GM21515 (cell line): Measurements from ENCODE around the gene WWOX.

Experiments
- ATAC-seq: cut with Tn5 transposase; IDR thresholded peaks from one replicate; pipeline ENCODE4 v1.9.1; 2021; ENCODE audit not compliant: unreplicated experiment

The WWOX gene

GRCh38 chr16:78994135-78994745 lies 894.8 kb downstream of the WWOX start:
- no peak for ATAC-seq

- ATAC-seq = no peak
Measured at GRCh38 chr16:78995441-78995840, 896.0 kb downstream of the WWOX start.

- ATAC-seq = no peak
Measured at GRCh38 chr16:78996790-78997189, 897.3 kb downstream of the WWOX start.

- ATAC-seq = no peak
Measured at GRCh38 chr16:78998879-78999278, 899.4 kb downstream of the WWOX start.

- ATAC-seq = no peak
Measured at GRCh38 chr16:79001156-79001967, 901.9 kb downstream of the WWOX start.

GRCh38 chr16:79003026-79003609 lies 903.7 kb downstream of the WWOX start:
- ATAC-seq = no peak

- ATAC-seq = no peak
Measured at GRCh38 chr16:79004309-79004708, 904.9 kb downstream of the WWOX start.

GRCh38 chr16:79005096-79005495 lies 905.6 kb downstream of the WWOX start:
- no peak for ATAC-seq

GRCh38 chr16:79006206-79006605 lies 906.8 kb downstream of the WWOX start:
- no peak for ATAC-seq

- ATAC-seq = no peak
Measured at GRCh38 chr16:79006765-79007164, 907.3 kb downstream of the WWOX start.

GRCh38 chr16:79007614-79008013 lies 908.2 kb downstream of the WWOX start:
- no peak for ATAC-seq

GRCh38 chr16:79008036-79008868 lies 908.8 kb downstream of the WWOX start:
- no peak for ATAC-seq

- no peak for ATAC-seq
Measured at GRCh38 chr16:79008869-79009179, 909.4 kb downstream of the WWOX start.

GRCh38 chr16:79009896-79010295 lies 910.4 kb downstream of the WWOX start:
- no peak for ATAC-seq

GRCh38 chr16:79011282-79011681 lies 911.8 kb downstream of the WWOX start:
- no peak for ATAC-seq

- ATAC-seq = no peak
Measured at GRCh38 chr16:79012671-79013434, 913.4 kb downstream of the WWOX start.

GRCh38 chr16:79013930-79014660 lies 914.6 kb downstream of the WWOX start:
- no peak for ATAC-seq

- ATAC-seq = no peak
Measured at GRCh38 chr16:79018650-79019429, 919.4 kb downstream of the WWOX start.

GRCh38 chr16:79019431-79019830 lies 920.0 kb downstream of the WWOX start:
- no peak for ATAC-seq
